ENCODE results near the gene DNAJC6. TPM values are rescaled to one million over a fixed set of nuclear protein-coding genes. Genes with fewer than 3 reads are reported as not detected.

The DNAJC6 gene
- total and polyA plus RNA-seq, 2 of the 13 experiments (the other 11 are each of a cell fraction or from before 2014, with no cell fraction given) = 1.0 to 1.6 TPM

Small RNA genes within 50 kb of the gene (small RNA-seq; reads per million reads assigned to genes)
- 0 reads per million in 3 experiments for gene COX6CP13 (ENCODE audit: insufficient read depth in 2 of 3, insufficient read length in 3 of 3, low read depth in 2 of 3, low replicate concordance in 1 of 3)
- 0 to 0.20 (median 0) reads per million in 3 experiments for gene RNU2-15P (ENCODE audit: insufficient read depth in 2 of 3, insufficient read length in 3 of 3, low read depth in 2 of 3, low replicate concordance in 1 of 3)

Other genes with a start within 250 kb of the DNAJC6 start
- gene AK4, start 161.3 kb upstream of the DNAJC6 start, total RNA-seq (2016; rRNA removed; fragmentation: Illumina TruSeq; extraction: Trizol) = 160 and 244 TPM in 2 replicates
- 90.8 and 110 TPM in 2 replicates for gene AK4, start 161.3 kb upstream of the DNAJC6 start, polyA plus RNA-seq (2011; rRNA removed)
- gene LEPR, start 111.1 kb downstream of the DNAJC6 start, total RNA-seq (2016; rRNA removed; fragmentation: Illumina TruSeq; extraction: Trizol) = 0.60 and 0.73 TPM in 2 replicates
- 1.4 and 1.7 TPM in 2 replicates for gene LEPR, start 111.1 kb downstream of the DNAJC6 start, polyA plus RNA-seq (2011; rRNA removed)
- 29.0 and 36.8 TPM in 2 replicates for gene LEPROT, start 111.1 kb downstream of the DNAJC6 start, total RNA-seq (2016; rRNA removed; fragmentation: Illumina TruSeq; extraction: Trizol)
- 44.1 and 51.4 TPM in 2 replicates for gene LEPROT, start 111.1 kb downstream of the DNAJC6 start, polyA plus RNA-seq (2011; rRNA removed)